GM12878 (cell line): Measurements from ENCODE around the gene CNTNAP5.

ENCODE experiments used
- CBX5 ChIP-seq: sonication (generic); IDR thresholded peaks from 2 replicates; pipeline ENCODE4 v1.6.1; 2016; ENCODE audit warnings: low read depth, moderate library complexity, mild to moderate bottlenecking, inconsistent platforms
- CHD1 ChIP-seq: IDR thresholded peaks from 2 replicates; pipeline ENCODE4 v1.6.1; 2012; ENCODE audit warnings: low read depth, low read length, improper control_type of control experiment
- CHD2 ChIP-seq: IDR thresholded peaks from 2 replicates; pipeline ENCODE4 v1.6.1; 2011; ENCODE audit warnings: low read depth, low read length, improper control_type of control experiment, borderline replicate concordance
- CREB1 ChIP-seq: IDR thresholded peaks from 2 replicates; pipeline ENCODE4 v1.6.1; 2012; ENCODE audit warnings: low read depth, mild to moderate bottlenecking, inconsistent platforms
- FOXK2 ChIP-seq: fragments of 450-650 bp; IDR thresholded peaks from 2 replicates; pipeline ENCODE4 v1.6.1; 2017; ENCODE audit warnings: mild to moderate bottlenecking, moderate library complexity
- IRF3 ChIP-seq: fragments of 450-650 bp; IDR thresholded peaks from 2 replicates; pipeline ENCODE4 v1.6.1; 2014; ENCODE audit warnings: mild to moderate bottlenecking
- JUND ChIP-seq: IDR thresholded peaks from 2 replicates; pipeline ENCODE4 v1.6.1; 2012; ENCODE audit warnings: low read depth, mild to moderate bottlenecking, low read length, improper control_type of control experiment, moderate library complexity
- NFIC ChIP-seq: IDR thresholded peaks from 2 replicates; pipeline ENCODE4 v1.6.1; 2012; ENCODE audit warnings: low read depth, mild to moderate bottlenecking, inconsistent platforms, low read length, moderate library complexity
- PBX3 ChIP-seq: IDR thresholded peaks from 2 replicates; pipeline ENCODE4 v1.6.1; 2011; ENCODE audit warnings: mild to moderate bottlenecking, low read depth, low read length, moderate library complexity; ENCODE audit not compliant: insufficient replicate concordance
- POLR2AphosphoS5 ChIP-seq: IDR thresholded peaks from 2 replicates; pipeline ENCODE4 v1.6.1; 2011; ENCODE audit warnings: mild to moderate bottlenecking, low read length, inconsistent platforms
- SIN3A ChIP-seq: IDR thresholded peaks from 2 replicates; pipeline ENCODE4 v1.6.1; 2012; ENCODE audit warnings: low read depth, low read length, improper control_type of control experiment
- ZBTB11 ChIP-seq: fragments of 450-650 bp; formaldehyde crosslinking; IDR thresholded peaks from 2 replicates; pipeline ENCODE4 v1.5.0; 2022; ENCODE audit warnings: mild to moderate bottlenecking, missing genetic modification characterization

- no peak for TF ChIP-seq SIN3A
- no peak for TF ChIP-seq JUND
- no peak for TF ChIP-seq FOXK2
- no peak for TF ChIP-seq CHD1
- no peak for TF ChIP-seq NFIC
- no peak for TF ChIP-seq CBX5
- TF ChIP-seq CHD2, result no peak
- no peak for TF ChIP-seq CREB1
- no peak for TF ChIP-seq IRF3
- TF ChIP-seq POLR2AphosphoS5, result no peak
- no peak for TF ChIP-seq ZBTB11
- no peak for TF ChIP-seq PBX3
Measured at GRCh38 chr2:124526221-124526620, 501.1 kb downstream of the CNTNAP5 start.
